ENCODE results near the gene DVL2. TPM values are rescaled to one million over a fixed set of nuclear protein-coding genes. Genes with fewer than 3 reads are reported as not detected.
A peak's percentile ranks its signal among the peaks of the same experiment; 100 is the strongest.

The DVL2 gene
- total RNA-seq, 1 experiment from 2014 or later, result 82.9 TPM

DNA sequence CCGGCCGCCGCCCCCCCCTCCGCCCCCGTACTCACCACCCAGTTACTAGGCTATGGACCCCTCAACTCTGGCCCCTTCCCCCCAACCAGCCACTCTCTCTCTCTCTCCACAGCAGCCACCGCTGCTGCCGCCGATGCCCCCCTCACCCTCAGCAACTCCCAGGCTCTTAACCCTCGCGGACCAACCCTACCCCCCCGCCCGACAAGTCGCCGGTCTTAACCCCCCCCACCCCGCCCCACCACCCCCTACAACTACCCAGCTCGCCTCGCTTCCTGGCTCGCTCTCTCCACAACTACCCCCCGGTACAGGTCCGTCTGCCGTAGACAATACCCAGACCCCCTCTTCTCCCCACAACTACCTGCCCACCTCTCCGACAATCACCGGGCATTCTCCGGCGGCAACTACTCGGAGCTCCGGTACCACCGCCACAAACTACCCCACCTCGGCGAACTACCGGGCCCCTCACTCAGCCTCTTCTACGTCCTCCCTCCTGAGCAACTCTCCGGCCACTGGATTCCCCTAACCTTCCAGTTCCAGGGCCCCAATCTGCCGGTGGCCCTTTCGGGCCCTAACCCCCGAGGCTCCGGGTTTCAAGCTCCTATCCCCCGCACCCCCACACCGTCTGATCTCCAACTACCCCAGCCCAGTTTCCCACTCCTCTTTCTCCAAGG lies 4.2 kb upstream of the DVL2 start:
- Histone ChIP-seq H2BK120ac (ENCODE audit: low read depth, low read length, poor library complexity, severe bottlenecking) (no peak overlapping the region), H3K23ac (ENCODE audit: insufficient read length, low read depth, low read length) (no peak overlapping the region), H2BK15ac (ENCODE audit: low read depth, low read length) (no peak overlapping the region), H3K4me1 (ENCODE audit: insufficient read depth, low read length) (no peaks in the 10 kb centered on the region), H4K91ac (ENCODE audit: insufficient read length, low read depth, low read length) (no peak overlapping the region), H3K18ac (ENCODE audit: insufficient read length, low read depth, low read length) (peak overlapping the region; percentile 51), H2BK12ac (ENCODE audit: insufficient read length, low read depth, low read length) (no peak overlapping the region), H3K27me3 (ENCODE audit: insufficient read depth, low read length) (no peaks in the 10 kb centered on the region), H2AK5ac (ENCODE audit: insufficient read length, low read length) (no peak overlapping the region), H3K4ac (ENCODE audit: low read depth, low read length) (no peak overlapping the region), H2BK5ac (ENCODE audit: insufficient read length, low read length) (no peak overlapping the region), H2AFZ (ENCODE audit: low read length) (no peak overlapping the region), H2BK20ac (ENCODE audit: low read depth, low read length, poor library complexity, severe bottlenecking) (no peak overlapping the region), H4K8ac (replicated peaks; ENCODE audit: insufficient read length, low read depth, low read length) (no peak overlapping the region), H3K9me3 (ENCODE audit: control insufficient read depth, low read depth, low read length) (no peaks in the 10 kb centered on the region), H3K9ac (ENCODE audit: extremely low read depth, insufficient read length, low read length) (peak overlapping the region; percentile 72), H3K27ac (ENCODE audit: insufficient read length, low read depth, low read length) (no peak overlapping the region), H3K14ac (ENCODE audit: insufficient read depth, low read length) (peak overlapping the region; percentile 66), H3K23me2 (ENCODE audit: insufficient read length, low read depth, low read length, poor library complexity, severe bottlenecking) (peaks cover 11% of the 10 kb centered on the region), H3K79me1 (ENCODE audit: insufficient read depth, low read depth, low read length, poor library complexity, severe bottlenecking) (peaks cover 9% of the 10 kb centered on the region), H4K20me1 (ENCODE audit: control insufficient read depth, insufficient read depth, insufficient read length) (no peaks in the 10 kb centered on the region), H3K4me2 (ENCODE audit: insufficient read depth, insufficient read length, low read length) (peak overlapping the region; percentile 53), H4K5ac (ENCODE audit: insufficient read length, low read depth, low read length) (no peak overlapping the region), H3K56ac (ENCODE audit: insufficient read length, low read depth, low read length) (no peak overlapping the region), H3K79me2 (ENCODE audit: insufficient read depth, low read length) (peaks cover 9% of the 10 kb centered on the region; the same call in 1 of the 2 replicates), H3T11ph (ENCODE audit: low read length) (no peak overlapping the region)
- Mint-ChIP-seq H3K36me3 (ENCODE audit: insufficient read depth in 1 of 3, low read depth in 3 of 3) (peaks cover 33 to 59% (median 49%) of the 10 kb centered on the region in 3 experiments), H3K27me3 (ENCODE audit: low read depth) (no peaks in the 10 kb centered on the region; the same call in 1 of the 2 replicates), H3K4me1 (peaks cover 42 to 55% of the 10 kb centered on the region in 2 experiments), H3K27ac (peak overlapping the region; percentile 95 to 99 (median 97); a peak in 6 of 7 replicates), H3K4me3 (peak overlapping the region; percentile 95 to 97), H3K9me3 (peaks cover 0 to 2% of the 10 kb centered on the region in 2 experiments; a peak in 2 of 5 replicates)
- WGBS (ENCODE audit: extremely low coverage, insufficient read length, low lambda C conversion rate), result no CpG with 5 or more reads among the region's 39 CpGs
- DNase-seq, result peak; percentile 58
- TF ChIP-seq, protein P1, sequence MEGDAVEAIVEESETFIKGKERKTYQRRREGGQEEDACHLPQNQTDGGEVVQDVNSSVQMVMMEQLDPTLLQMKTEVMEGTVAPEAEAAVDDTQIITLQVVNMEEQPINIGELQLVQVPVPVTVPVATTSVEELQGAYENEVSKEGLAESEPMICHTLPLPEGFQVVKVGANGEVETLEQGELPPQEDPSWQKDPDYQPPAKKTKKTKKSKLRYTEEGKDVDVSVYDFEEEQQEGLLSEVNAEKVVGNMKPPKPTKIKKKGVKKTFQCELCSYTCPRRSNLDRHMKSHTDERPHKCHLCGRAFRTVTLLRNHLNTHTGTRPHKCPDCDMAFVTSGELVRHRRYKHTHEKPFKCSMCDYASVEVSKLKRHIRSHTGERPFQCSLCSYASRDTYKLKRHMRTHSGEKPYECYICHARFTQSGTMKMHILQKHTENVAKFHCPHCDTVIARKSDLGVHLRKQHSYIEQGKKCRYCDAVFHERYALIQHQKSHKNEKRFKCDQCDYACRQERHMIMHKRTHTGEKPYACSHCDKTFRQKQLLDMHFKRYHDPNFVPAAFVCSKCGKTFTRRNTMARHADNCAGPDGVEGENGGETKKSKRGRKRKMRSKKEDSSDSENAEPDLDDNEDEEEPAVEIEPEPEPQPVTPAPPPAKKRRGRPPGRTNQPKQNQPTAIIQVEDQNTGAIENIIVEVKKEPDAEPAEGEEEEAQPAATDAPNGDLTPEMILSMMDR (conservative IDR thresholded peaks at IDR 0.05), result no peak

Data from H9 (cell line).